Inferior parietal cortex (tissue), 1 donor: ENCODE results near the gene GSG1.

Experiments
- DNase-seq: peaks from one replicate; pipeline ENCODE4 v3.0.0-alpha.2; 2016; ENCODE audit errors: extremely low spot score

GSG1 gene

GRCh38 chr12:13120413-13120812, 16.9 kb upstream of the GSG1 start:
- no peak for DNase-seq

- no peak for DNase-seq
Measured at GRCh38 chr12:13119826-13120225, 16.4 kb upstream of the GSG1 start.

DNA sequence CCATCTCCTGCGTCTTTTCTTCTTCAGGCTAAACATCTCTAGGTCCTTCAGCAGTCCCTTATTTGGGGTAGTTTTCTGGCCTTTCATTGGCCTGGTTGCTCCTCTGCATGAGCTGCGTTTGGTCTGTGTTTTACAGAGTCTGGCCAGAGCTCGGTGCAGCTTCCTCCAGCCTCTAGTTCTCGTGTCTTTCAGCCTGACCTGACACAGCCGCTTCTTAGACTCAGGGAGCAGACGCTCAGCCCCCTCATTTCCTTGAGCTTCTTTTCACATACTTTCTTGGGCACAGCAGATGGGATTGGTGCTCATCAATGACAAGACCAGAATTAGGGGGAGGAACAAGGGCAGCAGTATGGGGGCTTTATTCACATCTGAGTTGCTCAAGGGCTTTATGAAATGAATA, 13.6 kb upstream of the GSG1 start:
- no peak for DNase-seq

DNA sequence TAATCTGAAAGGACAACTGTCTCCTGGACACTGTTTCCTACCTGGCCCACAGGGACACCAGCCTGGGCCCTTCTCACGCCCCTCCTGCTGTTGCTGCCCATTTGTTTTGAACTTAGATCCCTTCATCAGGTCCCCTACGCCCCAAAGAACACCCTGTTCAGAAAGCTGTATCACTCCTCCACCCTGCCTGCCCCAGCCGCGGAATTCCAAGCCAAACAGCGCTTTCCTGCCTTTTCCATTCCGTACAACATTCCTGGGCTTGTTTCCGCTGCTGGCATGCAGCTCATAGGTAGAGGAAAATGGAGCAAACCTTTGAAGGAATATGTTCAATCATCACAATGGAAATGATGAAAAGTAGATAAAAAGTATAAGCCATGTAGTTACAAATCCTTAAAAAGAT, 12.8 kb upstream of the GSG1 start:
- DNase-seq: no peak

DNA sequence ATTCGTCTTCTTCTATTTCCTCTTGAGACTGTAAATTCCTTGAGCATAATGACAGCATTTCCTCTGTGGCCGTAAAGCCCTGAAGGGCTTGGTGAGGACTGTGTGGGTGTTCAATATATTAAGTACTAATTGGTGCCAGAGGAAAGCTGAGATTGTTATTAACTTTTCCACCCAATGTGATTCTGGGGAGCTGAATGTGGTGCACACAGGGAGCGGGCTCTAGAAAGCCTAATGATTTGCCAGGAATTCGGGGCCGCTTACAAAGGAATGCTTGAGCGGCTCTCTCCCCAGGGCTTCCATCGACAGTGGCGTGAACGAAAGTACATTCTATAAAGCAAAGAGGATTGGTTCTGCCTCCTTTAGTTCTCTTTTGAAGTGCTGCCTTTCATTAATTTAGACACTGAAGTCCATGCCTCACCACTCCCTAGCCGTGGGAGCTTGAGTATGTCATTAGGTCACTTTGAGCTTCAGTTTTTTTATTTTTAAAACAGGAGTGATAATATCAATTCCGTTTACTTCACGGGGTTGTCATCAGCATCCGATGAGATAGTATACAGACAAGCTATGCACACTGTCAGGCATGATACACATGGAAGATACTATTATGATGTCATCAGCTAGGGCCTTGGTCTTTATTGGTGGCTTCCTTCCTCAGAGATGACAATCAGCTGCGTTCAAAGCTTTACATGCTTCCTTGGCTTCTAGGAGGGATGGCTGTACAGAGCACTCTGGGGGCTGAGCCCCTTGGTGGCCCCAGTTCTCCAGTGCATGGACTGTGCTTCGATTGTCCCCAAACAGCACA, 11.0 kb upstream of the GSG1 start:
- DNase-seq: no peak

DNA sequence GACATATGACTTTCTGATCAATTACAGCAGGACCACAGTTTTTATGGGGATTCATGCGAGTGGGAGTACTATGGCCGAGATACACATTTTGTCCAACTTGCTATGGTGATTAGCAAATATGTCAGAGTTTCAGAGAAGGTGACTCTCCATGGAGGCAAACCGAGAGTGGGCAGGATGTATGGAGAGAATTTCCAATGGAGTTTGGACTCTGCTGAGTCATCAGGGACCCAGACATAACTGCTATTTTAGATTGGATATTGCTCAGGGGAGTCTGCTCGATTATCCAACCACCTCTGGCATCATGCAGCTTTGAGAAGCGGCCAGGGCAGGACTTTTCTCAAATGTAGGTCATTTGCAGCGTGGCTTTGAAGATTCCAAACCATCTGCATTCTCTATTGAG, 9.5 kb upstream of the GSG1 start:
- no peak for DNase-seq

DNA sequence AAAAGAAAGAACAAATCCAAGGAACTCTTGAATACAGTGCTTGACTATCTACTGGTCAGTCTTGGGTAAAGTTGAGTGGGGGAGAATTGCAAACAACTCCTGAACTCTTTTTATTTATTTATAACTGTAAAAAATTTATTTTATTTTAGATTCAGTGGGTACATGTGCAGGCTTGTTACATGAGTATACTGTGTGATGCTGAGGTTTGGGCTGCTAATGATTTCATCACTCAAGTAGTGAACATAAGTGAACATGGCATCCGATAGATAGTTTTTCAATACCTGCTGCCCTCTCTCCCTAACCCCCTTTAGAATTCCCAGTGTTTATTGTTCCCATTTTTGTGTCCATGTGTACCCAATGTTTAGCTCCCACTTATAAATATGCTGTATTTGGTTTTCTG, 3.2 kb upstream of the GSG1 start:
- DNase-seq: no peak

- DNase-seq: no peak
Measured at GRCh38 chr12:13105781-13106180, 2.3 kb upstream of the GSG1 start.

DNA sequence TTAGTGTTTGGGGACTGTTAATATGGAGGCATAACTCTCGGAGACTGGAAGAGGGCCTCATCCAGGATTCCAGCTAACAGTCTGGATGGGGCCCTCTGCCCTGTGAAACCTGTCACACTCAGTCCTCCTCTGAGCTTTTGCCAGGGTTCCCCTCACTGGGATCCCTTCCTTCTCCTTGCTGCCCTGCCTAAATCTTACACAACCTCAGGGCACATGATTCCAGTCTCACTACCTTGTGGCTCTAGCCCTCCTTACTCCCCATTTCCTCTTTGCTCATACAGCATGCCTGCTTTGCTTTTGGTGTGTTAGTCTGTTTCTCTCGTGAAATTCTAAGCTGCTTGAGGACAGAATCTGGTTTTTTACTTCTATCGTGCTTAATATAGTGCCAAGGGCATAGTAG, 942 bp upstream of the GSG1 start:
- DNase-seq: no peak

GRCh38 chr12:13102461-13103195, 839 bp downstream of the GSG1 start:
- DNase-seq: peak; percentile 62

- DNase-seq: peak; percentile 32
Measured at GRCh38 chr12:13101821-13102375, 1.6 kb downstream of the GSG1 start.

DNA sequence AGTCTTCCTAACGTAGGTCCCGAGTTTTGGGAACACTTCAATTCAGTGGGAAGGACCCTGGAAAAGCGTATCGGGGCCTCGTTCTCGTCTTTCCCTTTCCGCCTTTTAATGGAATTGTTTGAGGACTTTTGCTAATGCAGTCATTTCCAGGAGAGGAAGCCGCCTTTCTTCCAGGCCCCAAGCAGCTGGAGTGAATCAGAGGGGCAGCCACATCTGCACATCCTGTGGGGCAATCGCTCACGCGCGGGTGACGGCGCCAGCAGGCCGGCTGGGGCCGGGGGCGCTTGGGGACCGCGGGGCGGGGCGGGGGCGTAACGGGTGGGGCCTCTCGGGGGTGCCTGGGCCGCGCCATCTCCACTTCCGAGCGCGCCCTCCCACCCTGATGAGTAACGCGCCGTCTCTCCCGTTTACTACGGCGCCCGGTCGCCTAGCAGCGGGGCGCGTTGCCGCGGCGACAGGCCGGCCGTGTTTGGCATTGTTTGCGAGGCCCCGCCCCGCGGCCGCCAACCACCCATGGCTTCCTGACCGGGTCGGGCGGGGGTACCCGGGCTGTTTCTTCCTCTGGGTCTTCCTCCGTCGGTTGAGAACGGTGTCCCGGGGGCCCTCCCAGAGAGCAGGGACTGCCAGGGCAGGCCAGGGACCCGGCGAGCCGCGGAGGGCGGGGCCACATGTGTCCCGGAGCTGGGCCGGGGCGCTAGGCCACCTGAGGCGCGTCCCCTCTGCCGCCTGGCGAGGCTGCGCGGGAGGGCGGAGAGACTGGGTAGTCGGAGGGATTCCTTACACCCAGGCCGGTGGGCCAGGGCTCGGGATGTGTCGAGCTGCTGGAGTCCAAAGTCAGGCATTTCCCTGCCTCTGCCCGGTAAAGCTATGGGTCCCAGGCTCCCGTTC, 2.3 kb downstream of the GSG1 start:
- peak; percentile 75 for DNase-seq

GRCh38 chr12:13100605-13100881, 2.9 kb downstream of the GSG1 start:
- peak; percentile 42 for DNase-seq

GRCh38 chr12:13099844-13100604, 3.4 kb downstream of the GSG1 start:
- no peak for DNase-seq

GRCh38 chr12:13099066-13099843, 4.2 kb downstream of the GSG1 start:
- DNase-seq: no peak

- no peak for DNase-seq
Measured at GRCh38 chr12:13097491-13098011, 5.9 kb downstream of the GSG1 start.

DNA sequence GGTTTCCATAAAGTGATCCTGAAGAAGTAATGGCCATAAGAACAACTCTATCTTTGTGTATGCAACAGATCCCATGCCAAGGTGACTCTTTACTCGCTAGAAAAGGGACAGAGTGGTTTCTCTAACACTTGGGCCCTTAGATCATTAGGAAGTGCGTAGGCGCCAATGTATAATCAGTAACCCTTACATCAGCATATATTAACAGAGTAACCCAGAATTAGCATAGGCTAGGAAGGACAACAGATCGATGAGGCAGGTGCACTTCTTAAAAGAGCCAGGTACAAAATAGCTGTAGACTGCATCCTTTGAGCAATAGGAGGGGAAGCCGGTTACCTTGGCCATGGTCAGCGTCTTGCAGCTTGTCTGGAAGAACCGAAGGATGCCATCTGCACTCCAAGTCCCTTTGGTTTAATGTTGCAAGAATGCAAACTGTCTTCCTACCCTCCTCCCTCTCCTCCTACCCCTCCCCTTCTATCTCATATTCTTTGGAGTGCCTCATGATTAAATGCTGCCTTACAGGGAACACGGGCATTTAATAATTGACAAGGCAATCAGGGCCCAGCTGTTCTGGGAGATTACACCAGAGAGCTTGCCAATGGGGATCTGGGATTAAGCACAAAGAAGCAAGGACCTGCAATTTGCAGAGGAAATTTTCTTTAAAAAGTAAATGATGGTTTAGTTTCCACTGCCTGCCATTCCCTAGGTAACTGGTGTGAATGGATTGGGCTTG, 8.0 kb downstream of the GSG1 start:
- DNase-seq: no peak

- no peak for DNase-seq
Measured at GRCh38 chr12:13094367-13094766, 9.1 kb downstream of the GSG1 start.

DNA sequence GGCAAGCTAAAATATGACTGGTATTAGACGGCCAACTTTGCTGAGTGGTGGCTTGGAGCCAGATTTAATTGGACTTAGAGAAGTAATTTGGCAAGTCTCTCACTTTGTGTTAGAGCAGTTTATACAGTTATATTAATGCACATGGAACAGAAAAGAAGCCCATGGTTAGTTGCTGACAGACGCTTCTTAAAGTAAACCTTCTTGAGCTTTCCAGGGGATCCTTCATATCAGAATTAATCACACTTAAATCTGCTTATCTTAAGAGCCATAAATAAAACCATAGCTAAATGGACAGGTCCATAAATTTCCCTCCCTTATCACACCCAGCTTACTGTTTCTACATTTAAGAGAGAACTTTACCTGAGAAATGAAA, 9.6 kb downstream of the GSG1 start:
- no peak for DNase-seq
